ENCODE measurements around the gene XCR1.

The XCR1 gene

DNA sequence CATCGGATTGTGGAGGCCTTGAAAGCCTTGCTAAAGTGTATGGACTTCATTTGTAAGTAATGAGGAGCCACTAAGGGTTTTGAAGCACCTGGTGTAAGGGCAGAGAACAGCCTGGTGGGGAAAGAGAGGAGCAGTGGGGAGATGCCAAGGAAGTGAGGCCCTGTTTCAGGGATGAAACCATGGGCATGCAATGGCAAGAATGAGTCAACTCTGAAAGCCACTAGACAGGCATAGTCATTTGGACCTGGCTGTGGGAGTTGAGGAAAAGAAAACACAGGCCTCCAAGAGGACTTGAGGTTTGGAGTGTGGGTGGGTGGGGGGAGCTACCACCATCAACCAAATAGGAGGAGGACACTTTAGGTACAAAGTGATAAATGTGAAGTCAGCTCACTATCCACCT is 7.6 kb downstream of the XCR1 start:
- no peak overlapping the region for H3K4me3 ChIP-seq (ENCODE audit: low read length)
- no peak for DNase-seq (ENCODE audit: low read depth)
- TF ChIP-seq, protein P1, sequence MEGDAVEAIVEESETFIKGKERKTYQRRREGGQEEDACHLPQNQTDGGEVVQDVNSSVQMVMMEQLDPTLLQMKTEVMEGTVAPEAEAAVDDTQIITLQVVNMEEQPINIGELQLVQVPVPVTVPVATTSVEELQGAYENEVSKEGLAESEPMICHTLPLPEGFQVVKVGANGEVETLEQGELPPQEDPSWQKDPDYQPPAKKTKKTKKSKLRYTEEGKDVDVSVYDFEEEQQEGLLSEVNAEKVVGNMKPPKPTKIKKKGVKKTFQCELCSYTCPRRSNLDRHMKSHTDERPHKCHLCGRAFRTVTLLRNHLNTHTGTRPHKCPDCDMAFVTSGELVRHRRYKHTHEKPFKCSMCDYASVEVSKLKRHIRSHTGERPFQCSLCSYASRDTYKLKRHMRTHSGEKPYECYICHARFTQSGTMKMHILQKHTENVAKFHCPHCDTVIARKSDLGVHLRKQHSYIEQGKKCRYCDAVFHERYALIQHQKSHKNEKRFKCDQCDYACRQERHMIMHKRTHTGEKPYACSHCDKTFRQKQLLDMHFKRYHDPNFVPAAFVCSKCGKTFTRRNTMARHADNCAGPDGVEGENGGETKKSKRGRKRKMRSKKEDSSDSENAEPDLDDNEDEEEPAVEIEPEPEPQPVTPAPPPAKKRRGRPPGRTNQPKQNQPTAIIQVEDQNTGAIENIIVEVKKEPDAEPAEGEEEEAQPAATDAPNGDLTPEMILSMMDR (conservative IDR thresholded peaks at IDR 0.05; ENCODE audit: low read depth, low read length) = no peak

DNA sequence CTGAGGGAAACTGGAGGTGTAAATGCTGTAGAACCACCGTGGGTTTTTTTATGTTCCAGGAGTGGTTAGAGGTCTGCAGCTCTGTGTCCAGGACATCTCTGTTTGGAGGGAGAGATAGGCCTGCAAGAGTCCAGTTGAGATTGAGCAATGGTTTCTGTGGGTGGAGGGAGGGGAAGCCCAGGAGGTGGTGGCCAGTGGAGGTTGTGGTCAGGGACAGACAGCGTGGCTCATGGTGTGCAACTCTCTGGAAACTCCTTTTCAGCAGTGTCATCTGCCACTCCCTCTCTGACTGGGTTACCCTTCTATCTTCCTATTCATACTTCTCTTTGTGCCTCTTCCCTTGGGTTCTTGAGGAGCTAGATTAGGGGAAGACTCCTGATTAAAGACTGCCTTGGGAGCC is 9.6 kb downstream of the XCR1 start:
- no peak for DNase-seq (ENCODE audit: low read depth)
- TF ChIP-seq, protein P1 (conservative IDR thresholded peaks at IDR 0.05; ENCODE audit: low read depth, low read length) = no peak
- H3K4me3 ChIP-seq (ENCODE audit: low read length) = no peak overlapping the region

DNA sequence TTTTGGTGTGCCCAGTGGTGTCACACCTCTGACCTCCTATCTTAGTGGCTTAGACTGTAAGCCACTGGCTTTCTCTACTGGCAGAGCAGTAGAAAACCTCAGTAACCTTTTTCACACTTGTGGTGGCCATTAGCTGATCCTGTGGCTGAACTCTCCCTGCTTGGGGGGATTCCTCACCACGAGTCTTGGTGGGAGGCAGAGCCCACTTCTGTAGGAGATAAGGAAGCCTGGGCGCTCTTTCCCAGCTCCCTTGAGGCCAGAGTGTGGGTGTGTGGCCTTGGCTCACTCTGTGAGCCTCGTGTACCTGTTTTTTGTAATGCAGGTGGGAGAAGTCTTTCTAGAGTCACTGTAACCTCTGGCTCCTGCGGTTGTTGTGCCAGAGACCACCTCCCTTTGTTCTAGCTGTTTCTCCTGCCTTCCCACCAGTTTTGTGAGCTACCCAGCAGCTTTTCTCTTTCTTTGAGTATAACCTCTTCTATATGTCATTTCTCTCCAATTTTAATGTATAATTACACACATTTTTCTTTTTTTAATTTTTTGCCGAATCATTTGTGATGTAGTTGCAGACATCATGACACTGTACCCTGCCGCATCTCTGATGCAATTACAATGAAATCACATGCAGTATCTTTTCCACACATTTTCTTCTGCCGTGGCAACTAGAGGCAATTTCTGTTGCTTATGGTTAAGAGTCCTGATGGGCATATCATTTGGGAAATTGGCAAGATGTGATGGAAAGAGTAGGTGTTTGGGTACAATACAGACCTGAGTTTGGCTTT is 13.8 kb downstream of the XCR1 start:
- TF ChIP-seq, protein P1 (conservative IDR thresholded peaks at IDR 0.05; ENCODE audit: low read depth, low read length) = no peak
- H3K4me3 ChIP-seq (ENCODE audit: low read length) = no peak overlapping the region
- DNase-seq (ENCODE audit: low read depth) = no peak

DNA sequence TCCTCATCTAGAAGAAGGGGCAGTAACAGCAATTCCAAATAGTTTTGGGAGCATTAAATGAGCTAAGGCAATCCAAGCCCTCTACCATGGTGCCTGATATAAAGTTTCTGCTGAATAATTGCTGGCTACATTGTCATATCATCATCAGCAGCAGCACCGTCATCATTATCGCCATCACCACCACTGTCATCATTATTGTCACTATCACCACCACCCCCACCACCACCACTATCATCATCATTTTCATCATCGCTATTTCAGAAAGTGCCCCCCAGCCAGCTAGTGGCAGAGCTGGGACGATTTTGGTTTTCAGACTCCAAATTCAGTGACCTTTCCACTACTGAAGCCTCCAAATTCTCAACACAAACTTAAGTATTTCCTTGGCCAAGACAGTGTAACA is 15.0 kb downstream of the XCR1 start:
- TF ChIP-seq, protein P1 (conservative IDR thresholded peaks at IDR 0.05; ENCODE audit: low read depth, low read length) = no peak
- H3K4me3 ChIP-seq (ENCODE audit: low read length) = no peak overlapping the region
- DNase-seq (ENCODE audit: low read depth) = no peak

DNA sequence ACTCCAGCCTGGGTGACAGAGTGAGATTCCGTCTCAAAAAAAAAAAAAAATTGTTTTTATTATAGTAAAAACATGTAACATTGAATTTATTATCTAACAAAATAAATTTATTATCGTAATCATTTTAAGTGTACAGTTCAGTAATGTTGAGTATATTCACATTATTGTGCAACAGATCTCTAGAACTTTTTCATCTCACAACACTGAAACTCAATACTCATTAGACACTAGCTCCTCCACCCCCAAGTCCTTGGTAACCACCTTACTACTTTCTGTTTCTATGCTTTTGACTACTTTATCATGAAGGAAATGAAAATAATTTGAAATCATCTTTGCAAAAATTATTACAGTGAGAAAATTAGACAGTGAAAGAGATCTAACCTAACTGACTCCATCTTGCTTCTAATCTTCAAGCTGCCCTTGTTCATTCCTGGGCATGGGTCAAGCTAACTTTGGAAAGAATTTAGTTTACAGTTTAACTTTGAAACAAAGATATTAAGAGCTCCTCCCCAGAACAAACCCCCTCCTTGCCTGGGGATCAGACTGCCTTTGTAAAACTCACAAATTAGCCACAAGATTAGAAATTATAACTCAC is 16.7 kb downstream of the XCR1 start:
- TF ChIP-seq, protein P1 (conservative IDR thresholded peaks at IDR 0.05; ENCODE audit: low read depth, low read length) = no peak
- no peak overlapping the region for H3K4me3 ChIP-seq (ENCODE audit: low read length)
- no peak for DNase-seq (ENCODE audit: low read depth)

DNA sequence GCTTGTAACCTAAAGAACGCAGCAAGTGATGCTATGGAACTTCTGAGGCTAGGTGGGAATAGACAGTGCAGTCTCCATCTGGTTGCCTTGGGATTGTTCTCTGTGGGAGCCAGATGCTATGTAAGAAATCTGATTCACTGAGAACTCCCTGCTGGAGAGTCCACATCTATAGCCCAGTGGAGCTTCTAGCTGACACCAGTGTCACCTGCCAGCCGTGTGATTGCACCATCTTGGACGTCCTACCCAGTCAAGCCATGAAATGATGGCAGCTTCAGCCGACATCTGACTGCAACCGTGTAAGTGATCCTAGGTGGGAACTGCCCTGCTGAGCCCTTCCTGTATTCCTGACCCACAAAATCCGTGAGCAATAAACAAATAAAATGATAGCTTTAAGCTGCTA is 19.2 kb downstream of the XCR1 start:
- DNase-seq (ENCODE audit: low read depth) = no peak
- TF ChIP-seq, protein P1 (conservative IDR thresholded peaks at IDR 0.05; ENCODE audit: low read depth, low read length) = no peak
- H3K4me3 ChIP-seq (ENCODE audit: low read length) = no peak overlapping the region

DNA sequence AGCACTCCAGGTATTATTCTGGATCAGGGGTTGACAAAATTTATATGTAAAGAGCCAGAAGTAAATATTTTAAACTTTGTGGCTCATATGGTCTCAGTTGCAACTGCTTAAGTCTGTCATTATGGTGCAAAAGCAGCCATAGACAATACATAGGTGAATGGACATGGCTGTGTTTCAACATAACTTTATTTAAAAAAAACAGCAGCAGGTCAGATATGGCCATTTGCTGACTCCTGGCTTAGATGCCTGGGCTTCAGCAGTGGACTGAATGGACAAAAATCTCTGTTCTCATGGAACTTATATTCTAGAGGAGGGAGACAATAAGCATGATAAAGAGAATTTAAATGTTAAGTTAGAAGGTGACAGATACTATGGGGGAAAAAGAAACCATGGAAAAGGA is 20.0 kb downstream of the XCR1 start:
- TF ChIP-seq, protein P1 (conservative IDR thresholded peaks at IDR 0.05; ENCODE audit: low read depth, low read length) = no peak
- no peak overlapping the region for H3K4me3 ChIP-seq (ENCODE audit: low read length)
- DNase-seq (ENCODE audit: low read depth) = no peak

Measured in retinal pigment epithelial cell (primary cell).